GM12892 (cell line): ENCODE measurements around the gene SNX8.

Source experiments
- POLR2A ChIP-seq: IDR thresholded peaks from 2 replicates; pipeline ENCODE4 v1.6.1; 2011; ENCODE audit warnings: low read depth, low read length, control low read depth
- POLR2AphosphoS5 ChIP-seq: IDR thresholded peaks from 2 replicates; pipeline ENCODE4 v1.6.1; 2011; ENCODE audit warnings: low read depth, low read length, control low read depth

DNA sequence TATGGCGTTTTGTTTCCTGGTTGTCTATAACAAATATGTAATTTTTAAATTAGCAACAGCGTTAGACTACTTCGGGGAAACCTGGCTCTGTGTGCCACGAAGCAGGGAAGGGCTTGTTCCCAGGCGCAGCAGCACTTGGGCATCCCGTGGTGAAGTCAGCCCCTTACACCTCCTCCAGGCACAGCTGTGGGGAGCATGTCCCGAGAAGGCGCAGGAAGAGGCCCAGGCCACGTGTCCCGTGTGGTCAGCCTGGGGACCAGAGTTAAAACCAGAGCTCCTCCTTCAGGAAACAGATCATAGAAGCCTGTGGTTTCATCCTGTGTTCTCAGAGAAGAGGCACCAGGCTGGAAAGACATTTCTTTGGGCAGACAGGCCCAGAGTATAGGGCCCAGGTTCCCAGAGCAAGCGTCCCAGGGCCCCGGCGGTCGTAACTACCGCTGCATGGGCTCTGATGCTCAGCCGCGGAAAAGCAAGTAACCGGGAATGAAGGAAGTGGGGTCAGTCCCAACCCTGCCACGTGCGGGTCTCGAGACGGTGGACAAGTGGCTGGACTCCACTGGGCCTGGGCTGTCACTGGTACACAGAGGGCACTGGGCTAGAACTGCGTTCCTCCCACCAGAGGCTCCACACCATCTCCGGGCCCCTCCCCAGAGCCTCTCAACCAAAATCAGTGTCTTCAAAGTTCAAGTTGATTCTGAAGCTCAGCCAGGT is 65.1 kb downstream of the SNX8 start:
- no peak for TF ChIP-seq POLR2A
- TF ChIP-seq POLR2AphosphoS5, result 0 out of 2 replicates have a peak, but pooled peaks have one; percentile 4
